Urothelium cell line (cell line): ENCODE data around the gene SDR39U1.

Source experiments
- DNase-seq: peaks from one replicate; pipeline ENCODE4 v3.0.0; 2011; ENCODE audit warnings: low spot score, mixed read lengths
- FAIRE-seq: peaks from 2 replicates; lab custom pipeline; 2011; peaks lifted over from hg19 to GRCh38; lab: Jason Lieb, UNC

The SDR39U1 gene

GRCh38 chr14:24430143-24430681 is 12.4 kb downstream of the SDR39U1 start:
- no peak for FAIRE-seq
- DNase-seq = peak; percentile 92

DNA sequence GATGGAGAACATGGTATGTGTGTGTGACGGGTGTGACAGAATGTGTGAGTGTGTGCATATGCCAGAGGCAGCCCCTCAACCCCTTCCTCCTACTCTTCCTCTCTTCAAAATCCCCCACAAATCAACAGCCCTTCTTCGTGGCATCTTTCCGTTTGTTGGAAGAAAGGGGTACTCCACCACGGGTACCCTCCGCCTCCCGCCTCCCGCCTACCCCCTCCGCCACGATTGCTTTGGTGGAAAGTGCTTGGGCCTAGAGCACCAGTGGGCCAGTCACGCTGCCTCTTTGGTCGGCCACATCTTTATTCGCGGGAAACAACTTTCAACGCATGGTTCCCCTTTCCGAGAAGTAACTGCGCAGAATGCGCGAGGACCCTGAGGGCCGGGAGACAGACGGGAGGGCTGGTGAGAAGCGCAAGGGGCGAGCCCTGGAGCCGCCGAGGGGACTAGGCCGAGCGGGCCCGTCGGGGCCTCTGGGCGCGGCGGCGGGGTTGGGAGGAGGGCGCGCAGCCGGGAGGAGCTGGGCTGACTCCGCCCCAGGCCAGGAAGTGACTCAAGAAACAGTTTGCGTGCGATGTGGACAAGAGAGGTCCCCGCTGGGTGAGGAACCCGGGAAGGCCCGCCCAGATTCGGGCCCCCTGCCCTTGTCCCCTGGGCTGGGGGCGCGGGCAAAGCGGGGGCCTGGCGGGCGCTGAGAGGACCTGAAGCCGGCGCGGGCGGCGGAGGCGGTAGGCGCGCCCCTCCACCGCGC is 13.0 kb downstream of the SDR39U1 start, which contains the start of the genes CBLN3 and KHNYN:
Gene CBLN3 (minus strand): TSS at position 274 of the 748 bp plus-strand sequence. CDS start 614 bp downstream, outside the sequence.
Gene KHNYN (plus strand): TSS at position 560 of the 748 bp plus-strand sequence. CDS start 777 bp downstream, outside the sequence.
- FAIRE-seq (no peak), DNase-seq (peak; percentile 96)

DNA sequence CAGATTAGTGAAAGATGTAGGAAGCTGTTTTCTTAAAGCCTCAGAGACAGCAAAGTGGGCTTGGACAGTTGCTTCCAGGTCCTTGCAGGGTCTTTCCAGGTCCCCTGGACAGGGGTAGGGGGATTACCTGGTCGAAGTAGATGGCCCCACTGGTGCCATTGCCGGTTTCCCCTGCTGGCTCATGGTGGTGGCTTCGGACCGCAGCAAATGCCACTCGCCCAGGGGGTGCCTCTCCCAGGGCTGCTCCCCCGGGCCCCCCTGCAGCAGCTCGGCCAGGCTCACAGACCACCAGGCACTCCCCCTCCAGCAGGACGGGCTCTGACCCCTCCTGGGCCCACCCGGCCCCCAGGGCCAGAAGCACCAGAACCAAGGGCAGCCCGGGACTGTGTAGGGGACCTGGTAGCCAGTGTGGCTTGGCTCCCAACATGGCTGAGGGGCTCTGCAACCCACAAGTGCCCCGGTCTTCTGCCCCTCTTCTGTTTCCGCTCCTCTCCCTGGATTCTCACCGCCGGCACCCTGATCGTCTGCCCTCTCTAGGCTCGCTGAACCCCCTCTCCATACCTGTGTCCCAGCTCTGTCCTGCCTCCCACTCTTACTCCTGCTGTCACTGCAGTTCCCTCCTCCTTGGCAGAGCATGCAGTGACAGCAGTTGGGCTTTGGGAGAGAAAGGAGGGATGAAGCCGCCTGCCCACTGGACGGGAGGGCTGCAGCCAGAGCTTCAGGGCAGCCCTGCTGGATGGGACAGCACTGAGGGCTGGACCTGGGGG is 13.8 kb downstream of the SDR39U1 start:
- FAIRE-seq (no peak), DNase-seq (no peak)

DNA sequence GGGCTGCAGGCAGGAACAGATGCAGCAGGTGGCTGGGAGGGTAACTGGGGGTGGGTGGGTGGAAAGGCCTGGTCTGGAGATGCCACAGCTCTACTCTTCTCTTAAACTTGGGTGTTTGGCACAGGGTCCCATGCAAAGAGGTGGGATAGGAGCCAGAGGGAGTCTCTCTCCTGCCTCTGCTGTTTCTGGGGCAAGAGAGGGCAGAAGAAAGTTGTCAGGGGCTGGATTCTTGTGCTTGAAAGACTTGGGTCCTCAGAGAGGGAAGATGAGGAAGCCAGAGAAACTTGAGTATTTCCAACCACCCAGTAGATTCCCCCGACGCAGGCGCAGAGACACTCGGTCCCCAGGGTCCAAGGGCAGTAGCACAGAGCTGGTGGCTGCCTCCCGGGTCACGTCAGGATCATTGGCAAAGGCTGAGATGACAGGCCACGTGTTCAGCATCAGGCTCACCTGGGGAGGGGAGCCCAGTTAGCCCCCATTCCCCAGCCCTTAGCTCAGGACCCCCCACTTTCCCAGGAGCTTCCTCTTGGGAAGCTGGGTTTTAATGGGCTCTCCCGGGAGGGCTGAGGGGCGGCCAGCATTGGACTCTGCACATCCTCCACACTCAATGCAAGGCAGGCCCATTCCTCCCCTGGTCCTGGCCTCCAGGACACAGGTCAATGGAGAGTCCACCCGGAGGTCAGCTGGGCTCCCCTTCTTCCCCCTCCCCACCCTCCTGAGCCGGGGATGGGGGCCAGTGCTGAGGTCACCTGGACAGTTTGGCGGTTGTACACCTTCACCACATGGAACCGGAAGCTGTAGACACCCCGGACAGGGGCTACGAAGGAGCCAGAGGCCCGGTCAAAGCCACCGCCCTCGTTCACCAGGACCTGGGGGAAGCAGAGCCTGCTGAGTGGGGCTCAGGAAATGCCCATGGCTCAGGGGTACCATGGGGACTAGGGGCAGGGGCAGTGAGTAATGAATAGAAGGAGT is 14.8 kb downstream of the SDR39U1 start:
- FAIRE-seq = no peak

DNA sequence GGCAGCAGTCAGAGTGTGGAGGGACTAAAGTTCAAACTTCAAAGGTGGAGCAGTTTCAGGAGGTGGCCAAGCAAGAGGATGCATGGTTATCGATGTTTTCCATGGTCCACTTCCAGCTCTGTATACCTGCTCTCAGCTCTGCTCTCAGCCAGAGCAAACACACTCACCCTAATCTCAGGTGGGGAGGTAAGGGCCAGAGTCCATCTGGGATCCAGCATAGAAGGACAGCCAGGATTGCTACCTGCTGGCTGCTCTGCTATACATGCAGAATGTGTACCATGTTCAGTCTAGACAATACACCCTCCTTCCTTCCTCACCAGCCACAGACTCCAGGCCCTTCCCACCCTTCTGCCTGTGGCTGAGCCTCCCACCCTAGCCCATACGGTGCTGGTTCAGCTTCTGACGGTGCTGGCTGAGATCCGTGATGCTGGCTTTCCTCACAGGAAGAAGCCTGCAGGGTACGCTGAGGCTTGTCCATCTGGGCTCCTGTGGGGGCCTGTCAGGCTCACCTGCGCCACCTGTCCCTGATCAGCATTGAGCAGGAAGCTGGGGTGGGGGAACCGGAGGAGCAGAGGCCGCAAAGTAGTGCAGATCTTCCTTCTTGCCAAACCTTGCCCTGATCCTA is 15.6 kb downstream of the SDR39U1 start:
- no peak for DNase-seq
- no peak for FAIRE-seq

More for the DNA sequence above, 14.8 kb downstream of the SDR39U1 start:
- DNase-seq = no peak

GRCh38 chr14:24426150-24426911 is 16.2 kb downstream of the SDR39U1 start:
- DNase-seq (no peak), FAIRE-seq (no peak)

GRCh38 chr14:24425704-24426103 is 16.9 kb downstream of the SDR39U1 start:
- no peak for FAIRE-seq
- no peak for DNase-seq

GRCh38 chr14:24422694-24423601 is 19.6 kb downstream of the SDR39U1 start:
- no peak for FAIRE-seq
- DNase-seq = no peak

- no peak for DNase-seq
Observed at GRCh38 chr14:24422261-24422660, 20.3 kb downstream of the SDR39U1 start.

DNA sequence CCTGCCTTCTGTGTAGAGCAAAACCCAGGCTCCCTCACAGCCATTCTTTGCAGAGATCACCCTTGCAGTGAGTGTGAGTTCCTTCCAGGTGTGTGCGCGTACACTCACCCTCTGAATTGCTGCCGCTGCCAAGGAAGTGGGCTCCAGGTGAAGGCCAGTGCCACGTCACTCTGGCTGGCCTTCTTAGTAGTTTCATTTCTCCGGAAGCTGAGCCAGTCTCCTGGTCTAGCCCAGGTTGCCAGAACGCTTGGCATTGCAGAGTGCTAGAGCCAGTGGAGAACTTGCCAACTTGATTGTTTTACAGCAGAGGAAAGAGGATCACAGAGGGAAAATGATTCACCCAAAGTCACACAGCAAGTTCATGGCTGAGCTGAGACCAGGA is 24.1 kb downstream of the SDR39U1 start:
- FAIRE-seq = no peak
- no peak for DNase-seq

More at GRCh38 chr14:24422261-24422660, 20.3 kb downstream of the SDR39U1 start:
- FAIRE-seq = no peak

- FAIRE-seq (no peak), DNase-seq (no peak)
Observed at GRCh38 chr14:24417832-24418491, 24.6 kb downstream of the SDR39U1 start.

GRCh38 chr14:24416932-24417619 is 25.5 kb downstream of the SDR39U1 start:
- DNase-seq (no peak), FAIRE-seq (no peak)

GRCh38 chr14:24416254-24416931 is 26.2 kb downstream of the SDR39U1 start:
- no peak for DNase-seq
- FAIRE-seq = no peak

DNA sequence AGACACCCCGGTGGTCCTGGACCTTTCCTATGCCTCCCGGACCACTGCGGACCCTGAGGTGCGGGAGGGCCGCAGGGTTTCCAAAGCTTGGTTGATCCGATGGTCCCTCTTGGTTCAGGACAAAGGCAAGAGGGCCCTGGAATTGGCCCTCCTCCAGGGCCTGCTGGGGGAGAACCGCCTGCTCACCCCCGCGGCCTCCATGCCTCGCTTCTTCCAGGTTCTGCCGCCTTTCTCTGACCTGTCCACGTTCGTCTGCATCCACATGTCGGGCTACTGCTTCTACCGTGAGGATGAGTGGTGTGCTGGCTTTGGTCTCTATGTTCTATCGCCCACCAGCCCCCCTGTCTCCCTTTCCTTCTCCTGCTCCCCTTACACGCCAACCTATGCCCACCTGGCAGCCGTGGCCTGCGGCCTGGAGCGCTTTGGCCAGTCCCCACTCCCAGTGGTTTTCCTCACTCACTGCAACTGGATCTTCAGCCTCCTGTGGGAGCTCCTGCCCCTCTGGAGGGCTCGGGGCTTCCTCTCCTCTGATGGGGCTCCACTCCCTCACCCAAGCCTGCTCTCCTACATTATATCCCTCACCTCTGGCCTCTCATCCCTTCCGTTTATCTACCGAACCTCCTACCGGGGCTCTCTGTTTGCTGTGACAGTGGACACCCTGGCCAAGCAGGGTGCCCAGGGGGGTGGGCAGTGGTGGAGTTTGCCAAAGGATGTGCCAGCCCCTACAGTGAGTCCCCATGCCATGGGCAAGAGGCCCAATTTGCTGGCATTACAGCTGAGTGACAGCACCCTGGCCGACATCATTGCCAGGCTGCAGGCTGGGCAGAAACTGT is 26.9 kb downstream of the SDR39U1 start:
- no peak for DNase-seq
- no peak for FAIRE-seq

- DNase-seq (no peak), FAIRE-seq (no peak)
Observed at GRCh38 chr14:24414732-24415420, 27.7 kb downstream of the SDR39U1 start.
